MCF 10A (cell line): Measurements from ENCODE around the gene MRPL27. TPM values are rescaled to one million over a fixed set of nuclear protein-coding genes. Genes with fewer than 3 reads are reported as not detected.

ENCODE experiments used
- BruUV-seq: library from RNA; stranded (reverse); fragments of 400-500 nt; replicated peaks from 2 replicates; lab custom pipeline; 2021; lab: Mats Ljungman, UMichigan
- CTCF ChIA-PET: fragments of 300-600 bp; sonication (Branson Sonifier 250); formaldehyde crosslinking; extraction: SDS; loops from one replicate; lab custom pipeline; 2021; ENCODE audit warnings: antibody characterized with exemption, inconsistent platforms; lab: Yijun Ruan, JAX
- POLR2A ChIA-PET: fragments of 300-600, 350-650 bp; sonication (Branson Sonifier 250); formaldehyde crosslinking; extraction: SDS; loops from one replicate; lab custom pipeline; 2020; ENCODE audit warnings: antibody characterized with exemption, inconsistent platforms; lab: Yijun Ruan, JAX
- DNase-seq: peaks from one replicate; pipeline ENCODE4 v3.0.0-alpha.2; 2018; ENCODE audit not compliant: unreplicated experiment
- H3K27ac Mint-ChIP-seq: one replicate; pipeline ENCODE4 v1.8.0; 2022; ENCODE audit warnings: mild to moderate bottlenecking, low read depth, mixed read lengths; ENCODE audit not compliant: unreplicated experiment
- H3K27me3 Mint-ChIP-seq: one replicate; pipeline ENCODE4 v1.8.0; 2022; ENCODE audit warnings: mixed read lengths; ENCODE audit not compliant: insufficient read depth, unreplicated experiment
- H3K36me3 Mint-ChIP-seq: one replicate; pipeline ENCODE4 v1.8.0; 2022; ENCODE audit warnings: mild to moderate bottlenecking, moderate library complexity, mixed read lengths; ENCODE audit not compliant: insufficient read depth, unreplicated experiment
- H3K4me1 Mint-ChIP-seq: one replicate; pipeline ENCODE4 v1.8.0; 2022; ENCODE audit warnings: mixed read lengths; ENCODE audit not compliant: insufficient read depth, unreplicated experiment
- H3K4me3 Mint-ChIP-seq: one replicate; pipeline ENCODE4 v1.8.0; 2022; ENCODE audit warnings: mild to moderate bottlenecking, moderate library complexity, mixed read lengths; ENCODE audit not compliant: unreplicated experiment
- H3K9me3 Mint-ChIP-seq: one replicate; pipeline ENCODE4 v1.8.0; 2022; ENCODE audit warnings: mixed read lengths; ENCODE audit not compliant: unreplicated experiment
- CTCF ChIP-seq: fragments of 200-600 bp; IDR thresholded peaks from one replicate; pipeline ENCODE4 v1.8.0; 2022; ENCODE audit warnings: antibody characterized with exemption, mild to moderate bottlenecking; ENCODE audit not compliant: unreplicated experiment
- intact Hi-C: fragments of 100-400 bp; cut with micrococcal nuclease; formaldehyde crosslinking; loops from 2 replicates; pipeline ENCODE4 v1.14.1; 2022
- total RNA-seq: library from RNA; stranded (reverse); gene quantifications from 2 replicates; pipeline ENCODE4 v1.2.3, GENCODE V29; 2022

Gene MRPL27
- total RNA-seq, 1 experiment from 2014 or later: 71.5 TPM

- ChIA-PET POLR2A (no interaction called here), CTCF (interaction anchor here (0.7 kb wide), 1 partner anchor 151 kb away, joined by 3 read pairs; no protein-coding TSS in a partner anchor)
- intact Hi-C loops: no loop called here
- H3K27me3 Mint-ChIP-seq: no peaks in the 10 kb centered on the region
- BruUV-seq: no TSS peak
- DNase-seq: no peak
- H3K4me1 Mint-ChIP-seq: peaks cover 13% of the 10 kb centered on the region
- H3K36me3 Mint-ChIP-seq: no peaks in the 10 kb centered on the region
- no peak overlapping the region for H3K27ac Mint-ChIP-seq
- no peaks in the 10 kb centered on the region for H3K9me3 Mint-ChIP-seq
- H3K4me3 Mint-ChIP-seq: no peak overlapping the region
- TF ChIP-seq CTCF: no peak
Measured at GRCh38 chr17:50328363-50329325, 44.3 kb downstream of the MRPL27 start.

GRCh38 chr17:50326831-50327364, 46.1 kb downstream of the MRPL27 start:
- intact Hi-C loops: no loop called here
- no peaks in the 10 kb centered on the region for H3K36me3 Mint-ChIP-seq
- H3K4me3 Mint-ChIP-seq: no peak overlapping the region
- no peaks in the 10 kb centered on the region for H3K9me3 Mint-ChIP-seq
- no peaks in the 10 kb centered on the region for H3K27me3 Mint-ChIP-seq
- no peak overlapping the region for H3K27ac Mint-ChIP-seq
- ChIA-PET POLR2A (no interaction called here), CTCF (no interaction called here)
- no peak for TF ChIP-seq CTCF
- BruUV-seq: no TSS peak
- H3K4me1 Mint-ChIP-seq: peaks cover 9% of the 10 kb centered on the region
- no peak for DNase-seq

- CTCF ChIA-PET: interaction anchor here (0.5 kb wide), 1 partner anchor 72 kb away, joined by 3 read pairs; no protein-coding TSS in a partner anchor
- no peak overlapping the region for H3K4me3 Mint-ChIP-seq
- no peaks in the 10 kb centered on the region for H3K9me3 Mint-ChIP-seq
- H3K27ac Mint-ChIP-seq: no peak overlapping the region
- BruUV-seq: no TSS peak
- H3K4me1 Mint-ChIP-seq: peaks cover 6% of the 10 kb centered on the region
- H3K27me3 Mint-ChIP-seq: no peaks in the 10 kb centered on the region
- no peak for DNase-seq
- POLR2A ChIA-PET: no interaction called here
- intact Hi-C loops: no loop called here
- TF ChIP-seq CTCF: no peak
- H3K36me3 Mint-ChIP-seq: no peaks in the 10 kb centered on the region
Measured at GRCh38 chr17:50325906-50326305, 47.1 kb downstream of the MRPL27 start.

GRCh38 chr17:50323060-50323459, 49.9 kb downstream of the MRPL27 start:
- no peak for DNase-seq
- Mint-ChIP-seq H3K36me3 (no peaks in the 10 kb centered on the region), H3K27ac (no peak overlapping the region), H3K9me3 (no peaks in the 10 kb centered on the region), H3K4me3 (no peak overlapping the region), H3K4me1 (no peaks in the 10 kb centered on the region), H3K27me3 (no peaks in the 10 kb centered on the region)
- intact Hi-C loops: no loop called here
- no peak for TF ChIP-seq CTCF
- CTCF ChIA-PET: interaction anchor here (1.1 to 1.2 kb wide), 2 partner anchors 9 to 26 kb away, joined by 3 to 5 read pairs; no protein-coding TSS in a partner anchor
- POLR2A ChIA-PET: interaction anchor here (1.0 kb wide), 1 partner anchor 23 kb away, joined by 3 read pairs; the partner anchor contains the start of gene XYLT2
- BruUV-seq: no TSS peak
